Fibroblast of the conjunctiva (primary cell): Measurements from ENCODE around the gene YAP1.

Experiments
- DNase-seq: peaks from one replicate; pipeline ENCODE4 v3.0.0-alpha.2; 2010; ENCODE audit warnings: low read depth

The YAP1 gene

DNA sequence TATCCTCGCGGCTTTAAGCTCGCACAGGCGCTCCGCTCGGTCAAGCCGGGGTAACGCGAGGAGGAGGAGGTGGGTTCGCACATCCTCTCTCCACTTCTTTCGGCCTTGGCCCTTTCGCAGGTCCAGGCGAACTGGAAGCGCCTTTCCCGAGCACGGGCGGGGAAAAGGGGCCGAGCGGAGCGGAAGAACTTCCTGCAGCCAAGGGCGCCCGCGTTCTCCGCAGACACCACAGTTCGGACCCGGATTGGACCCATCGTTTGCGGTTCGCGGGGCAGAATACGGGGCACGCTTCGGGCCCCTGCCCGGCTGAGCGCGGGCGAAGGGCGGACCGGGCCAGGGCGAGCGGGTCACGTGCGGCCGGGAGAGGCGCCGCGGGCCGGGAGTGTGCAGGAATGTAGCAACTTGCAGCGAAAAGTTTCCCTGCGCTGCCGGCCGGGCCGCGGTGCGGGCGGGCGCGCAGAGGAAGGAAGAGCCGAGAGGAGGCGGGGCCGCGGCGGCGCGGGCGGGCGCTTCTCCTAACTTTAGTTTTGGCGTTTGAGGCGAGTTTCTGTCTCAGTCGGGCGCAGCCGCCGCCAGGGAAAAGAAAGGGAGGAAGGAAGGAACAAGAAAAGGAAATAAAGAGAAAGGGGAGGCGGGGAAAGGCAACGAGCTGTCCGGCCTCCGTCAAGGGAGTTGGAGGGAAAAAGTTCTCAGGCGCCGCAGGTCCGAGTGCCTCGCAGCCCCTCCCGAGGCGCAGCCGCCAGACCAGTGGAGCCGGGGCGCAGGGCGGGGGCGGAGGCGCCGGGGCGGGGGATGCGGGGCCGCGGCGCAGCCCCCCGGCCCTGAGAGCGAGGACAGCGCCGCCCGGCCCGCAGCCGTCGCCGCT is at the start of gene YAP1:
YAP1 (plus strand) TSS at position 552 of the 865 bp plus-strand sequence. CDS start 402 bp downstream, outside the sequence.
- DNase-seq: peak; percentile 81

DNA sequence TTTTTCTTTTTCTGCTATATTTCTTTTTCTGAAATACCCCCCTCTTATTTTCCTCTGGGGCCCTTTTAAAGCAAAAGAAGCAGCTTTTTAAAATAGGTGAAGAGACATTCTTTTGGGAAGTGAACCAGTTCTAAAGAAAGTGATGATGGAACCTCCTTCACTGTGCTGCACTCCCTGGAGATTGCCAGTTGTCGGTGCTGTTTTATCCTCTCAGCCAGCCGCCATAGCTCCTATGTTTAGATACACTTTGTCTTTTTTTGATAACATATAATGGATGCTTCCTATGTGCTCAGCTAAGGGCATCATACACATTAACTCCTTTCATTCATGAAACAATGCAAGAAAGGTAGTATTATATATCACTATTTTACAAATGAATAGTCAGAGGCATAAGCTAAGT is 49.0 kb upstream of the YAP1 start:
- no peak for DNase-seq

DNA sequence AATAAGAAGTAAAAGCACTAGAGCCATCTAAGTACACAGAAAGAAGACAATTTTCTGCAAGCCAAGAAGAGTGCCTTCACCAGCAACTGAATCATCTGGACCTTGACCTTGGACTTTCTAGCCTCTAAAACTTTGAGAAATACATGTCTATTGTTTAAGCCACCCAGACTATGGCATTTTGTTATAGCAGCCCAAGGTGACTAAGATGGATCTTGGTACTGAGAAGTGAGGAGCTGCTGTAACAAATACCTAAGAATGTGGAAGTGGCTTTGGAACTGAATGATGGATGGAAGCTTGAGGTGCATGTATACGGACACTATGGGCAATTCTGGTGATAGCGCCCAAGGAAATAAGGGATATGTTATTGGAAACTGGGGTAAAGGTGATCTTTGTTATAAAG is 48.1 kb upstream of the YAP1 start:
- no peak for DNase-seq

DNA sequence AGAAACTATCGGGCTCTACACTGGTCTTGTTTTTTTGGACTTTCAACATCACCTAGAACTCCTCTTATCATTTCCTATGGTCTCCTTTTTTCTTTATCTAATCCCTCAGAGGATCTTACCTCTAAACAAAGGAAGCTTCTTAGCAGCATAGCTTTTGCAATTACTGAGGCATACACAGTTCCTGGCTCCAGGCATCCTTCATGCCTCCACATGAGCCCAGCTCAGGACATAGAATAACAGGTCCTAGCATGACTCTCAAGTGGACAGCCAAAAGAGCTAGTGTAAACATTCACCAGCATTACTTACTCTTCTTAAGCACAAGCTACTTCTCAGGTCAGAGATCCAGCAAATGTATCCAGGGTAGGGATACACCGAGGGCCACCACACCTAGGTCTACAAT is 45.9 kb upstream of the YAP1 start:
- DNase-seq: no peak

DNA sequence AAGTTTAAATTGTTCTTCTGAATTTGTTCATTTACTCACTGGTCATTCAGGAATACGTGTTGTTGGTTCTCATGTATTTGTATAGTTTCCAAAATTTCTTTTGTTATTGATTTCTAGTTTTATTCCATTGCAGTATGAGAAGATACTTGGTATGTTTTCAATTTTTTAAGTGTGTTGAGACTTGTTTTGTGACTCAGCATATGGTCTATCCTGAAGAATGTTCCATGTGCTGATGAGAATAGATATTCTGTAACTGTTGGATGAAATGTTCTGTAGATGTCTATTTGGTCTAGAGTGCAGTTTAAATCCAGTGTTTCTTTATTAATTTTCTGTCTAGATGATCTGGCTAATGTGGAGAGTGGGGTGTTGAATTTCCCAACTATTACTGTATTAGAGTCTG is 39.5 kb upstream of the YAP1 start:
- no peak for DNase-seq

DNA sequence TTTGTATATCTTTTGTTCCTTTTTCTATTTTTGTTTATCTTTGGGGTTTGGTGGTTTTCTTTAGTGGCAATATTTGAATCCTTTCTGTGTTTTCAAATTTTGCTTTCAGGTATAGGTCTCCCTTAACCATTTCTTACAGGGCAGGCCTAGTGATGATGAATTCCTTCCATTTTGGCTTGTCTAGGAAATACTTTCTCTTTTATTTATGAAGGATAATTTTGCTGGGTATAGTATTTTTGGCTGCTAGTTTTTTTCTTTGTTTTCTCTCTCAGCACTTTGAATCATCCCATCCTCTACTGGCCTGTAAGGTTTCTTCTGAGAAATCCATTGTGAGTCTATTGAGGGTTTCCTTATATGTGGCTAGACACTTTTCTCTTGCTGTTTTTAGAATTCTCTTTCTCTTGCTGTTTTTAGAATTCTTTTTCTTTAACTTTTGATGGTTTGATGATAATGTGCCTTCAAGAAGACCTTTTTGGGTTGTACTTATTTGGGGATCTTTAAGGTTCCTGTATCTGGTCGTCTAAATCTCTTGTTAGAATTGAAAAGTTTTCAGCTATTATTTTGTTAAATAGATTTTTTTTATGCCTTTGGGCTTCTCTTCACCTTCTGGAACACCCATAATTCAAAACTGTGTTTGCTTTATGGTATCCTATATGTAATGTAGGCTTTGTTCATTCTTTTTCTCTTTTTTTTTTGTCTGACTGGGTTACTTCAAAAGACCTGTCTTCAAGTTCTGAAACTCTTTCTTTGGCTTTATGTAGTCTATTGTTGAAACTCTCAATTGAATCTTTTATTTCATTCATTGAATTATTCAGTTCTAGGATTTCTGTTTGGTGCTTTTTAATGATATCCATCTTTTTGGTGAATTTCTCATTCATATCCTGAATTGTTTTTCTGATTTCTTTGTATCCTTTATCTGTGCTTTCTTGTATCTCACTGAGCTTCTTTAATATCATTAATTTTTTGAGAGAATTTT is 38.5 kb upstream of the YAP1 start:
- DNase-seq: no peak

DNA sequence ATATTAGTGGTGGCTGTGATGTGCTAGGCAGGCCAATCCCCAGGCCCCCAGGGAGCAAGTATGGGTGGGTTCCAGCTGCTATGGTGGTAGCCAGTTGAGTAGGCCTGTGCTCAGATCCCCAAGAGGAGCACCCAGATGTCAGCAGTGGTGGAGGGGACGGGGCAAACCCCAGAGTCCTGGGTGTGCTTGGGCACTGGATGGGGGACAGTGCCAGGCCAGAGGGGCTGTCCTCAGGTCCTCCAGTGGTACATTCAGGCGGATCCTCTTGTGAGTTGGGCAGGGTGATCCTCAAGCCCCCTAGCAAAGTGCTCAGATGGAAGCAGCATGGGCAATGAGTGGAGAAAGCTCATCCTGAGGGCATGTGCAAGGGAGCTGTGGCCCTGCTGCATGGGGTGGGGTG is 37.0 kb upstream of the YAP1 start:
- no peak for DNase-seq

DNA sequence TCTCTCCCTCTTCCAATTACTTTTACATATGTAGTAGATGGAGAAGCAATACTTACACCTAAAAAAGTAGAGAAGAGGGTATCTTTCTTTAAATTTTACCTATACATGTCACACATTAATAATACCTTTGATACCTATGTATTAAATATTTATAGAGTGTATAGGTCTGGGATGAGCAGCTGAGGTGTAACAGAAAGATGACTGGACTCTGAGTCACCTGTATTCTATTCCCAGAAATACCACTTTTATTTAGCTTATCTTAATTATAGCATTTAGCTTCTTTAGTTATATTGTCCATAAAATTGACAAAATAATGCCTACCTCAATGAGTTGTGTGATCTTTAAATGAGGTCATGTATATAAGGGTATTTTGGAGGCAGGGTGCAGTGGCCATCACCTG is 30.6 kb upstream of the YAP1 start:
- DNase-seq: no peak

DNA sequence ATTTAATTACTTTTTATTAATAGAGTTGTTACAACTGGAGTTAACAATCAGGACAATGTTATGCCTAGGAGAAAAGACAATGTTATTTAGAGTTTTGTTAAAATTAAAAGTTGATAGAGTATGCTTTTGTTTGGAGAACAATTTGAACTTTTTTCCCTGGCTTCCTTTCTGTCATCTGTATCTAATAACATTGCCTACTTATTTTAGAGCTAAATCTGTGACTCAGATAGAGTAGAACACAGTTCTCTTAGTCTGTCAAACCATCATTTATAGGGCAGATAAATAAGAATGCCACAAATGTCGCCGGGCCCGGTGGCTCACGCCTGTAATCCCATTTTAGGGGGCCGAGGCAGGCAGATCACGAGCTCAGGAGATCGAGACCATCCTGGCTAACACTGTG is 28.9 kb upstream of the YAP1 start:
- DNase-seq: no peak

DNA sequence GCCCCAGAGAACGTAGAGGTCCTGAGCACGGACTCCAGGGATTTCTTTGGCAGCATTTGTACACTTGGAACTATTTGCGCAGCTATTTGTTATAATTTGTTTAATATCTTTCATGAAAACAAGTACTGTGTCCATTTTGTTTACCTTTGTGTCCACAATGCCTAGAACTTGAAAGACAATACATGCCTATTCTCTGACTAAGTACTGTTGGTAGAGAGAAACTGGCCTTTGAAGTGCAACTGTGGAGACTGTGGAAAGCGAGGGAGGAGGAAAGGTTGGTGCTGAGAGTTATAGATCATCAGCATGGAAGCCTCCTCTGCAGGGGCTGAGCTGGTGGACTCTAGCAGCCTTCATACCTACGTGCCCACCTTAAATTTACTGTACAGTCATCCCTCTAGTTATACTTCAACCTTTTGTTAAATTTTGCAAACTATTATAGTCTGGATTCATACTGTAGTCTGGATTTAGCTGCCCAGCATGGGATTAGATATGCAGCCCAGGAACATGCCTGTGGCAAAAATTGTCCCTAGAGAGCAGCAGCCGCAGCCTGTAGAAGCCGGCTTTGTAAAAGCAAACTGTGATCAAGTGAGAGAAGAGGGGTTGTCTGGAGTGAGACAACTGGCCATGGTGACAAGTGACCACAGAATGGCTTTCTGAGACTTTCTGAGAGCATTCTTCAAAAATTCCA is 24.2 kb upstream of the YAP1 start:
- DNase-seq: no peak

DNA sequence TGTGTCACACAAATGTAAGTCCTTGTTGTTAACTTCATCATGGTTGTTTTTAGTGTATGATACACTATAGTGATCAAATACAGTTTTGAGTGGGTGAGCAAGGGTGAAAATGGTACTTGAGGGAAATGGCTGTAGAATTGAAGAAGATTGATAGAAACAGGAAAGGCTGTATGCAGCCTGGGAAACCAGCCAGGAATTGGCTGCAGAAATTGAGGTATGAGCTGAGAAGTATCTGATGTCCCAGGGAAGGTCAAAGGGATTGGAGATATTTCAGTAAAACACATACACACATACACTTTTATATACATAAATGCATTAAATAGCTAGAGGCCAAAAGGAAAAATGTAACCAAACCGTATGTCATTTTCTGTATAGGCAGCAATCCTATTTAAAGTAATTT is 13.1 kb upstream of the YAP1 start:
- no peak for DNase-seq

DNA sequence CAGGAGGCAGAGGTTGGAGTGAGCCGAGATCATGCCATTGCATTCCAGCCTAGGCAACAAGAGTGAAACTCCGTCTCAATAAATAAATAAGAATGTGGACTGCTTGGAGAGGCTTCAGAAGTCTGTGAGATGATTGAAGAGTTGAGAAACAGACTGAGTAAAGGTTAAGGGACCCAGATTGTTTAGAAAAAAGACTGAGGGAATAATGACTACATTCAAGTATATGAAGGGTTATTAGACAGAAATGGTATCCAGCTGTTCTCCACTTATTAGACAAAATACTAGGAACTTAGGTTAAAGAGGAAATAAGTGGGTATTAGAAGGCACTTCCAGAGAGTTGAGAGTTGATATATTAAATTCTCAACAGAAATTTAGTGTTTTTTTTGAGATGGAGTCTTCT is 10.5 kb upstream of the YAP1 start:
- DNase-seq: no peak

DNA sequence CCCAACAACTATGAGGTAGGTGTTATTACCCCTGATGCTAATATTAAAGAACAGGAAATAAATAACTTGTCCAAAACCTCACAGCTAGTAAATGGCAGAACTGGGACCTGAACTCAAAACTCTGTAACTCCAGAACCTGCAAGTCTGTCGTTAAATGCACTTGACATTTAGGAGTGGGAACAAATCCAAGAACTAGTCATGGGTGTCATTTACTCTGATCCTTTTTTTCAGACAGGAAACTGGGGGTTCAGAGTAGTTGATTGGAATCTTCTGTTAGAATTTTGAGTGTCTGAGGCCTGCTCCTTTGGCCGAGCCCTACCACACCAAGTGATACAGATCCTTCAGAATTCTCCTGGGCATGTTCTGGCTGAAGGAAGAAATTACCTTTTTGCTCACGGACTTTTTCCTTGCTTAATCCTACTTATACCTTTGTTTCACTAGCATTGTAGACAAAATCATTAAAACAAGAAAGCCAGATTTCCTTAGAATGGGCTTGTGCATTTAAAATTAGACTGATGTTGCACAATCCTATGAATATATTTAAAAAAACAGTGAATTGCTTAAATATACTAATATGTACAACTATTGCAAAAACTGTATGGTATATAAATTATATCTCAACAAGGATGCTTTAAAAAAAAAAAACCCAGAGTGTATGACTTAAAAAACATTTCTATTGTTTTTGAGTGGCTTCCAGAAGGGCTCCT is 1.4 kb upstream of the YAP1 start:
- DNase-seq: no peak

DNA sequence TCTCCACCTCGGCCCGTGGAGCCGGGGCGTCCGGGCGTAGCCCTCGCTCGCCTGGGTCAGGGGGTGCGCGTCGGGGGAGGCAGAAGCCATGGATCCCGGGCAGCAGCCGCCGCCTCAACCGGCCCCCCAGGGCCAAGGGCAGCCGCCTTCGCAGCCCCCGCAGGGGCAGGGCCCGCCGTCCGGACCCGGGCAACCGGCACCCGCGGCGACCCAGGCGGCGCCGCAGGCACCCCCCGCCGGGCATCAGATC is 439 bp downstream of the YAP1 start:
- no peak for DNase-seq

DNA sequence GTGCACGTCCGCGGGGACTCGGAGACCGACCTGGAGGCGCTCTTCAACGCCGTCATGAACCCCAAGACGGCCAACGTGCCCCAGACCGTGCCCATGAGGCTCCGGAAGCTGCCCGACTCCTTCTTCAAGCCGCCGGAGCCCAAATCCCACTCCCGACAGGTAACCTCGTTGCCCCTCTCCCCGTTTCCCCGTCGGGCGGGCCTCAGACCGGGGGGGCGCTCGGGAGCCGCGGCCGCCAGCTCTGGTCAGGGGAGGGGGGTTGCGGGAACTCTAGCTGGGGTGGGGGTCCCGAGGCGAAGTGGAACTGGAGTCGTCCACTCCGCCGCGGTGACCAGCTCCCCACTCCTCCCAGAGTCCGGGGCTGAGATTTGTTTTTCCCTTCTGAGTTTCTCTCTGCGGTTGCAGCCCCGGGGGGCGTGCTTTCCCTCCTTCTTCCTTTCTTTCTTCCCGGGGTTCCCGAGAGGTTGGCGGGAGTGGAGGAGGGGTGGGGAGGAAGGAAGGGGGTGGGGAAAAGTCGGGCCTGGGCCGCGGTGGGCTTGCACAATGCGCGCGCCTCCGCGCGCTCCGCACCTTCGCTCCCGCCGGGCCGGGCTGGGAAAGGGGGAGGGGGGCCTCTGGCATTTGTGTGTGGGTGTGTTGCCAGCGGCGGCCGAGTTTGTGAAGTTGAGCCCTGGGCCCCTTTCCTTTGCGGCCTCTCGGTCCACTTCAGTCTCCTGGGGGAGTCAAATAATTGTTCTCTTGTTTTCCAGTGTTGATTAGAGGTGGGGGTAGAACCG is 952 bp downstream of the YAP1 start:
- peak; percentile 71 for DNase-seq

DNA sequence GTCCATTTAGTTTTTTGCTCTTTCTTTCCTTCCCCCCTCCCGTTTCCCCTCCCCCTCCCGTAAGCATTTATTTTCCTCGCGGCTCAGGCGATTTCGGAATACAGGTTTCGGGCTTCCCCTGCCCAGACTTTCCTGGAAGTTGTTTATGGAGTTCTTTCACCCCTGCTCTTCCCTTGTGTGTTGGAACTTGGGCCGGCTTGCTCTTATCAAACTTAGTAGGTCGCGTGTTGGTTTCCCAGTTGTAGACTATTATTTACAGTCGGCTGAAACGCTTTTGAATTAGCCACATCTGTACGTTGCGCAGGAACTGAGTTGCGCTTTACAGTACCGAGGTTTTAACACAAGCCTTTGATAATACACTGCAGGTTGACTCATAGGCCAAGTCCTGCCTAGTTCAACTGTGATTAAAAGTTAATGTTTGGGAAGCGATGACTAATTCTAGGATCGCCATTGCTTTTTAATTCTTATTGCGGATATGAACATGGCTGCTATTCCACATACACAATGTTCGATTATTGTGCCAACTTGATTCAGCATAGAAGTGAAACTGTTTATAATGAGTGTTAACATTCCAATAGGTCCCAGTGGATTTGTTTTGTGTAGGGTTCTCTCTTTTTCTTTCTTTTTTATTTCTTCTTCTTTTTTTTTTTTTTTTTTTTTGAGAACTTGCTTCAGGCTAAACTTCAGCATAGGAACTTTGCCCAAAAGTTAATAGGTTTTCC is 1.7 kb downstream of the YAP1 start:
- peak; percentile 80 for DNase-seq

DNA sequence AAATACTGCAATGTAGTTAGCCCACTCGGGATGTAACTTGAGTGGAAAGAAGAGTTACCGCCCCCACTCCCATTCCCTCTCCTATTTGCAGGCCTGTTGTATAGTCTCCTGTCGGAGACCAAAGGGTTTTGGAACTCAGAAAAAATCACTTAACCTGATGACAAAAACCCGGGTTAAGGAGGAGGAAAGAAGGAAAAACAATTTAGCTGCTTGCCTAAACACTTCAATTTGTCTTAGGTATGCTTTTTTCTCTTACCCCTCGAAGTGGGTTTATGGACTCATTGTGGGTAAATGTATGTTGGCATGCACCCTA is 2.2 kb downstream of the YAP1 start:
- DNase-seq: no peak

DNA sequence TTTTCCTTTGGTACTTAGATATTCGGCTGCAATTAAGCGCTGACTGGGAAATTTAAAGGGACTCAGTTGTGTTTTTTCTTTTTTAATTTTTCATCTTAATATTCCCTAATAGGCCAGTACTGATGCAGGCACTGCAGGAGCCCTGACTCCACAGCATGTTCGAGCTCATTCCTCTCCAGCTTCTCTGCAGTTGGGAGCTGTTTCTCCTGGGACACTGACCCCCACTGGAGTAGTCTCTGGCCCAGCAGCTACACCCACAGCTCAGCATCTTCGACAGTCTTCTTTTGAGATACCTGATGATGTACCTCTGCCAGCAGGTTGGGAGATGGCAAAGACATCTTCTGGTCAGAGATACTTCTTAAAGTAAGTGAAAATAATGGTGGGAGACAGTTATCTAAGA is 3.8 kb downstream of the YAP1 start:
- DNase-seq: no peak

DNA sequence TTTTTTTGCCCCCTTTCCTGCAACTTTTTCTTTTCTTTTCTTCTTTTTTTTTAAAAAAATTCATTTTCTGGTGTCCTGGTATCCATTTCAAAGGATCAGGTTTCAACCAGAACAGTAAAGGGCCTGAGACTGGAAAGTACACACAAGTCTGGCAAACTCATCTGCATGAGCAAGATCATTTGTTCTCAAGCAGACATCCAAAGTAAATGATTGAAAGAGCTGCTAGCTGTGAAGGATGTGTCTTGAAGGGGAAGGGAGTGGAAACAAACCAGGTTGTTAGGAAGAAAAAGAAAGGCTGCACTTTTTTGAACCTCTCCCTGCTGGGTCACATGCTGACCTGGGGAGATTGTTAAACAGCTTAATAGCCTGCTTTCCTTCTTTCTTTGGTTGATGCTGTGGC is 5.3 kb downstream of the YAP1 start:
- peak; percentile 72 for DNase-seq

DNA sequence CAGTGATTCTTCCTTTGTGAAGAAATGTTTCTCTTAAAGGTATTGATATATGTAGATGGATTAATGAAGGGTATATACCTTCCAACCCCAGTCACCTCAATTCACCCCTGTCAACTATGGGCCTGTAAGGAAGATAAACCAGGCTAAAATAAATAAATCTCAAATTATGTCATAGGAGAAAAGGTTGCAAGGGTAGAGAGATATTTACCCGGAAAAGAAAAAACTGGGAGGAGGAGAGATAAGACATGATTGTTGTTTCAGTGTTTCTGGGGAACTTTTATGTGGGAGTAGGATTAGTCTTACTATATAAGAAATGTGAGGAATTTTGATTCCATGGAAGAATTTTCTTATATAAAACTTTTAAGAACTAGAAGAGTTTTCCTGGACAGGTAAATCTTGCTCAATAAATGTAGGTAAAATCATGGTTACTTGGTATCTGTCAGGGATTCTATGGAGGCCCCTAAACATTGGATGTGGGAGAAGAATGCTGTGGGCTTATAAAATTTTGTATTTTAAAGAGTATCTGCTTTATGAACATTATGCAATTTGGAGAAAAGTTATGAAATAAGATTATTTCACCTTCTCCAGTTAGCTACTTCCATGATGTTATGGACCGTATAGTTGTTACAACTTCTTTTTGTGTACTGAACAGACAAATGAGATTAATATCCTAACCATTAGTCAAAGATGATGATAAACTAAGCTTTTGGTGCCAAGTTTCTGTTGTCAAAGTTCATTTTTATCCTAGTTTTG is 6.4 kb downstream of the YAP1 start:
- DNase-seq: no peak
